ENCODE measurements around the gene VCL. TPM values are rescaled to one million over a fixed set of nuclear protein-coding genes. Genes with fewer than 3 reads are reported as not detected.

VCL gene
- total RNA-seq, 2 experiments from 2014 or later = 19.8 to 28.4 TPM

Other genes starting within 250 kb of the VCL start
- gene CHCHD1, start 216.1 kb upstream of the VCL start, total RNA-seq = 10 to 100 TPM; 29.0 to 36.2 TPM
- gene ZSWIM8, start 212.5 kb upstream of the VCL start, total RNA-seq = 10 to 100 TPM; 73.6 to 83.7 TPM
- 10 to 100 TPM; 49.4 to 64.5 TPM for gene NDST2, start 186.5 kb upstream of the VCL start, total RNA-seq
- 10 to 100 TPM; 30.8 to 49.2 TPM for gene CAMK2G, start 123.6 kb upstream of the VCL start, total RNA-seq
- 1 to 10 TPM; 2.2 to 4.8 TPM for gene PLAU, start 87.0 kb upstream of the VCL start, total RNA-seq
- 10 to 100 TPM; 46.6 to 50.6 TPM for gene AP3M1, start 152.7 kb downstream of the VCL start, total RNA-seq
- gene ADK, start 153.1 kb downstream of the VCL start, total RNA-seq = 10 to 100 TPM; 38.3 to 46.2 TPM